ENCODE measurements around the gene DIP2B. TPM values are rescaled to one million over a fixed set of nuclear protein-coding genes. Genes with fewer than 3 reads are reported as not detected.

DIP2B gene
- polyA plus RNA-seq, 2 of the 4 experiments (the other 2 are of a cell fraction) = 16.9 to 29.3 TPM

DNA sequence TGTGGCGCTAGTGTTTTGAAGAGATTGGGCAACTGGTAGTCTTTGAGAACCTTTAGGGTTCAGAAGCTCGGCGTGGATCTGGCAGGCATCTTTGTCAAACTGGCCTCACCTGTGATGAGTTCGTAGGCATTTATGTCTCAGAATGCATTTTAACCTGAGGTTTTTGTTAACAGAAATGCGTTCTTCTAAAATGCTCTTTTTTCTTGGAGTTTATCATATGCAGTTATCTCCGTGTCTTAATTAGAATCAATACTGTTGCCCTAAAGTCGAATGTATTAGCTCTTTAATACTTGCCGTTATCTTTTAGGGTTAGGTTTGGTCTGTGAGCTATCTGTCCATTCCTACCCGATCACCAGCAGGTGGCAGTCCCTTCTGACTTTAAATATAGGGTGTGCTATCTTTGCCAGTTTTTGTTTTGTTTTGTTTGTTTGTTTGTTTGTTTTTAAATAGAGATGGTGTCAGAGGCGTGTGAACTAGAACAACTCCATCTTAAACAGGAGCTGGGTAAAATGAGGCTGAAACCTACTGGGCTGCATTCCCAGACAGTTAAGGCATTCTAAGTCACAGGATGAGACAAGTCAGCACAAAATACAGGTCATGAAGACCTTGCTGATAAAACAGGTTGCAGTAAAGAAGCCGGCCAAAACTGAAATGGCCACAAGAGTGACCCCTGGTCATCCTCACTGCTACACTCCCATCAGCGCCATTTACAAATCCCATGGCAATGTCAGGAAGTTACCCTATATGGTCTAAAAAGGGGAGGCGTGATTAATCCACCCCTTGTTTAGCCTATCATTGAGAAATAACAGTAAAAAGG is 260.5 kb downstream of the DIP2B start:
- ChIA-PET CTCF (interaction anchor here (0.8 to 6.0 kb wide), 50 partner anchors 9 to 654 kb away, joined by 3 to 109 read pairs (median 4); partner anchors contain the start of genes DIP2B and SLC11A2), POLR2A (interaction anchor here (0.6 to 2.6 kb wide), 8 partner anchors 20 to 1024 kb away, joined by 3 to 14 read pairs (median 6); partner anchors contain the start of genes CSRNP2, SLC11A2 and TMBIM6)
- peak; percentile 84 for TF ChIP-seq MAFK (IDR thresholded peaks at IDR 0.05; ENCODE audit: partially characterized antibody)
- TF ChIP-seq CEBPB (IDR thresholded peaks at IDR 0.05) = peak in 1 of 2 experiments; percentile 64; a peak in 2 of 4 replicates
- TF ChIP-seq, protein P1, sequence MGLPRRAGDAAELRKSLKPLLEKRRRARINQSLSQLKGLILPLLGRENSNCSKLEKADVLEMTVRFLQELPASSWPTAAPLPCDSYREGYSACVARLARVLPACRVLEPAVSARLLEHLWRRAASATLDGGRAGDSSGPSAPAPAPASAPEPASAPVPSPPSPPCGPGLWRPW (IDR thresholded peaks at IDR 0.05) = no peak
- TF ChIP-seq USF2 (IDR thresholded peaks at IDR 0.05) = no peak
- TF ChIP-seq POLR2A (IDR thresholded peaks at IDR 0.05; ENCODE audit: low read length) = no peak
- no peak for TF ChIP-seq JUNB (IDR thresholded peaks at IDR 0.05)
- TF ChIP-seq NR3C1 (IDR thresholded peaks at IDR 0.05) = no peak
- no peak for TF ChIP-seq ZNF302 (CRISPR knock-in tag; IDR thresholded peaks at IDR 0.05)
- TF ChIP-seq, protein P2, sequence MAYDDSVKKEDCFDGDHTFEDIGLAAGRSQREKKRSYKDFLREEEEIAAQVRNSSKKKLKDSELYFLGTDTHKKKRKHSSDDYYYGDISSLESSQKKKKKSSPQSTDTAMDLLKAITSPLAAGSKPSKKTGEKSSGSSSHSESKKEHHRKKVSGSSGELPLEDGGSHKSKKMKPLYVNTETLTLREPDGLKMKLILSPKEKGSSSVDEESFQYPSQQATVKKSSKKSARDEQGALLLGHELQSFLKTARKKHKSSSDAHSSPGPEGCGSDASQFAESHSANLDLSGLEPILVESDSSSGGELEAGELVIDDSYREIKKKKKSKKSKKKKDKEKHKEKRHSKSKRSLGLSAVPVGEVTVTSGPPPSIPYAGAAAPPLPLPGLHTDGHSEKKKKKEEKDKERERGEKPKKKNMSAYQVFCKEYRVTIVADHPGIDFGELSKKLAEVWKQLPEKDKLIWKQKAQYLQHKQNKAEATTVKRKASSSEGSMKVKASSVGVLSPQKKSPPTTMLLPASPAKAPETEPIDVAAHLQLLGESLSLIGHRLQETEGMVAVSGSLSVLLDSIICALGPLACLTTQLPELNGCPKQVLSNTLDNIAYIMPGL (CRISPR knock-in tag; IDR thresholded peaks at IDR 0.05; ENCODE audit: borderline replicate concordance) = no peak
- TF ChIP-seq, protein P3, sequence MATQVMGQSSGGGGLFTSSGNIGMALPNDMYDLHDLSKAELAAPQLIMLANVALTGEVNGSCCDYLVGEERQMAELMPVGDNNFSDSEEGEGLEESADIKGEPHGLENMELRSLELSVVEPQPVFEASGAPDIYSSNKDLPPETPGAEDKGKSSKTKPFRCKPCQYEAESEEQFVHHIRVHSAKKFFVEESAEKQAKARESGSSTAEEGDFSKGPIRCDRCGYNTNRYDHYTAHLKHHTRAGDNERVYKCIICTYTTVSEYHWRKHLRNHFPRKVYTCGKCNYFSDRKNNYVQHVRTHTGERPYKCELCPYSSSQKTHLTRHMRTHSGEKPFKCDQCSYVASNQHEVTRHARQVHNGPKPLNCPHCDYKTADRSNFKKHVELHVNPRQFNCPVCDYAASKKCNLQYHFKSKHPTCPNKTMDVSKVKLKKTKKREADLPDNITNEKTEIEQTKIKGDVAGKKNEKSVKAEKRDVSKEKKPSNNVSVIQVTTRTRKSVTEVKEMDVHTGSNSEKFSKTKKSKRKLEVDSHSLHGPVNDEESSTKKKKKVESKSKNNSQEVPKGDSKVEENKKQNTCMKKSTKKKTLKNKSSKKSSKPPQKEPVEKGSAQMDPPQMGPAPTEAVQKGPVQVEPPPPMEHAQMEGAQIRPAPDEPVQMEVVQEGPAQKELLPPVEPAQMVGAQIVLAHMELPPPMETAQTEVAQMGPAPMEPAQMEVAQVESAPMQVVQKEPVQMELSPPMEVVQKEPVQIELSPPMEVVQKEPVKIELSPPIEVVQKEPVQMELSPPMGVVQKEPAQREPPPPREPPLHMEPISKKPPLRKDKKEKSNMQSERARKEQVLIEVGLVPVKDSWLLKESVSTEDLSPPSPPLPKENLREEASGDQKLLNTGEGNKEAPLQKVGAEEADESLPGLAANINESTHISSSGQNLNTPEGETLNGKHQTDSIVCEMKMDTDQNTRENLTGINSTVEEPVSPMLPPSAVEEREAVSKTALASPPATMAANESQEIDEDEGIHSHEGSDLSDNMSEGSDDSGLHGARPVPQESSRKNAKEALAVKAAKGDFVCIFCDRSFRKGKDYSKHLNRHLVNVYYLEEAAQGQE (IDR thresholded peaks at IDR 0.05) = no peak
- TF ChIP-seq EHF (CRISPR knock-in tag; IDR thresholded peaks at IDR 0.05) = no peak
- TF ChIP-seq CTCF (IDR thresholded peaks at IDR 0.05) = peak; percentile 84
- peak; percentile 28; the same call in 1 of the 2 replicates for TF ChIP-seq KDM5A (IDR thresholded peaks at IDR 0.05)
- no peak for TF ChIP-seq ZFP36 (IDR thresholded peaks at IDR 0.05; ENCODE audit: borderline replicate concordance, partially characterized antibody)
- no peak for TF ChIP-seq ESRRA (IDR thresholded peaks at IDR 0.05; ENCODE audit: borderline replicate concordance, low read length)
- peak; percentile 76 for TF ChIP-seq SMC3 (IDR thresholded peaks at IDR 0.05)
- no peak for TF ChIP-seq FOSL2 (IDR thresholded peaks at IDR 0.05)
- no peak for TF ChIP-seq FOSL2 (CRISPR knock-in tag; IDR thresholded peaks at IDR 0.05)
- TF ChIP-seq RAD21 (conservative IDR thresholded peaks at IDR 0.05 in 1 of 2, IDR thresholded peaks at IDR 0.05 in 1 of 2) = peak; percentile 79 to 84
- TF ChIP-seq, protein P4, sequence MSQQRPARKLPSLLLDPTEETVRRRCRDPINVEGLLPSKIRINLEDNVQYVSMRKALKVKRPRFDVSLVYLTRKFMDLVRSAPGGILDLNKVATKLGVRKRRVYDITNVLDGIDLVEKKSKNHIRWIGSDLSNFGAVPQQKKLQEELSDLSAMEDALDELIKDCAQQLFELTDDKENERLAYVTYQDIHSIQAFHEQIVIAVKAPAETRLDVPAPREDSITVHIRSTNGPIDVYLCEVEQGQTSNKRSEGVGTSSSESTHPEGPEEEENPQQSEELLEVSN (IDR thresholded peaks at IDR 0.05; ENCODE audit: borderline replicate concordance, low read depth) = no peak
- TF ChIP-seq, protein P5, sequence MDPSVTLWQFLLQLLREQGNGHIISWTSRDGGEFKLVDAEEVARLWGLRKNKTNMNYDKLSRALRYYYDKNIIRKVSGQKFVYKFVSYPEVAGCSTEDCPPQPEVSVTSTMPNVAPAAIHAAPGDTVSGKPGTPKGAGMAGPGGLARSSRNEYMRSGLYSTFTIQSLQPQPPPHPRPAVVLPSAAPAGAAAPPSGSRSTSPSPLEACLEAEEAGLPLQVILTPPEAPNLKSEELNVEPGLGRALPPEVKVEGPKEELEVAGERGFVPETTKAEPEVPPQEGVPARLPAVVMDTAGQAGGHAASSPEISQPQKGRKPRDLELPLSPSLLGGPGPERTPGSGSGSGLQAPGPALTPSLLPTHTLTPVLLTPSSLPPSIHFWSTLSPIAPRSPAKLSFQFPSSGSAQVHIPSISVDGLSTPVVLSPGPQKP (IDR thresholded peaks at IDR 0.05; ENCODE audit: low read depth, low read length) = no peak
- TF ChIP-seq, protein P6, sequence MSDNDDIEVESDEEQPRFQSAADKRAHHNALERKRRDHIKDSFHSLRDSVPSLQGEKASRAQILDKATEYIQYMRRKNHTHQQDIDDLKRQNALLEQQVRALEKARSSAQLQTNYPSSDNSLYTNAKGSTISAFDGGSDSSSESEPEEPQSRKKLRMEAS (IDR thresholded peaks at IDR 0.05) = no peak
- no peak for TF ChIP-seq RNF2 (IDR thresholded peaks at IDR 0.05; ENCODE audit: borderline replicate concordance, low read depth)
- no peak for TF ChIP-seq HEYL (CRISPR knock-in tag; IDR thresholded peaks at IDR 0.05)
- TF ChIP-seq, protein P7, sequence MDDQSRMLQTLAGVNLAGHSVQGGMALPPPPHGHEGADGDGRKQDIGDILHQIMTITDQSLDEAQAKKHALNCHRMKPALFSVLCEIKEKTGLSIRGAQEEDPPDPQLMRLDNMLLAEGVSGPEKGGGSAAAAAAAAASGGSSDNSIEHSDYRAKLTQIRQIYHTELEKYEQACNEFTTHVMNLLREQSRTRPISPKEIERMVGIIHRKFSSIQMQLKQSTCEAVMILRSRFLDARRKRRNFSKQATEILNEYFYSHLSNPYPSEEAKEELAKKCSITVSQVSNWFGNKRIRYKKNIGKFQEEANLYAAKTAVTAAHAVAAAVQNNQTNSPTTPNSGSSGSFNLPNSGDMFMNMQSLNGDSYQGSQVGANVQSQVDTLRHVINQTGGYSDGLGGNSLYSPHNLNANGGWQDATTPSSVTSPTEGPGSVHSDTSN (IDR thresholded peaks at IDR 0.05) = no peak
- no peak for TF ChIP-seq SREBF2 (IDR thresholded peaks at IDR 0.05)
- no peak for TF ChIP-seq TFCP2L1 (CRISPR knock-in tag; IDR thresholded peaks at IDR 0.05)
- TF ChIP-seq ZC3H11A (IDR thresholded peaks at IDR 0.05) = no peak

More for the DNA sequence above, 260.5 kb downstream of the DIP2B start:
- ATAC-seq (peak; percentile 54 to 71; a peak in 5 of 6 replicates), FAIRE-seq (peak; percentile 28), DNase-seq (ENCODE audit: low read depth in 1 of 2, low spot score in 1 of 2) (peak; percentile 80 to 85)
- Histone ChIP-seq H3K4me1 (peaks cover 30% of the 10 kb centered on the region), H3K4me2 (peak overlapping the region; percentile 97), H3K27ac (peak overlapping the region; percentile 96 to 100), H3K9me3 (no peaks in the 10 kb centered on the region), H3K4me3 (peak overlapping the region; percentile 94)
- 15% methylated on average over 13 of the region's 13 CpGs for WGBS (ENCODE audit: missing lambda C conversion rate)

Data from A549 (cell line).